ENCODE data around the gene XRN1.

The XRN1 gene

GRCh38 chr3:142447852-142448823, at the start of gene XRN1:
Gene XRN1 (minus strand): TSS chr3:142448037. CDS start chr3:142447944, 93 bp downstream.
- H3K36me3 ChIP-seq (ENCODE audit: control insufficient read depth, insufficient read depth, low read length), result no peaks in the 10 kb centered on the region
- H3K4me1 ChIP-seq (ENCODE audit: control insufficient read depth, insufficient read depth, low read length), result peaks cover 8% of the 10 kb centered on the region
- H3K9ac ChIP-seq (ENCODE audit: low read length), result peak within 1 kb of the TSS; percentile 100
- peak within 1 kb of the TSS; percentile 99 for H3K4me3 ChIP-seq (ENCODE audit: low read length)
- H3K27me3 ChIP-seq (ENCODE audit: control insufficient read depth, insufficient read depth, low read length), result no peaks in the 10 kb centered on the region
- H3K9me3 ChIP-seq (ENCODE audit: control insufficient read depth, low read length), result no peaks in the 10 kb centered on the region

GRCh38 chr3:142495103-142495502, 47.3 kb upstream of the XRN1 start:
- no peaks in the 10 kb centered on the region for H3K9me3 ChIP-seq (ENCODE audit: control insufficient read depth, low read length)
- H3K36me3 ChIP-seq (ENCODE audit: control insufficient read depth, insufficient read depth, low read length), result no peaks in the 10 kb centered on the region
- H3K4me3 ChIP-seq (ENCODE audit: low read length), result no peak overlapping the region
- H3K4me1 ChIP-seq (ENCODE audit: control insufficient read depth, insufficient read depth, low read length), result no peaks in the 10 kb centered on the region
- H3K9ac ChIP-seq (ENCODE audit: low read length), result no peak overlapping the region
- H3K27me3 ChIP-seq (ENCODE audit: control insufficient read depth, insufficient read depth, low read length), result no peaks in the 10 kb centered on the region

- no peaks in the 10 kb centered on the region for H3K27me3 ChIP-seq (ENCODE audit: control insufficient read depth, insufficient read depth, low read length)
- no peaks in the 10 kb centered on the region for H3K36me3 ChIP-seq (ENCODE audit: control insufficient read depth, insufficient read depth, low read length)
- H3K4me3 ChIP-seq (ENCODE audit: low read length), result no peak overlapping the region
- no peak overlapping the region for H3K9ac ChIP-seq (ENCODE audit: low read length)
- H3K9me3 ChIP-seq (ENCODE audit: control insufficient read depth, low read length), result no peaks in the 10 kb centered on the region
- H3K4me1 ChIP-seq (ENCODE audit: control insufficient read depth, insufficient read depth, low read length), result no peaks in the 10 kb centered on the region
Measured at GRCh38 chr3:142492184-142492583, 44.3 kb upstream of the XRN1 start.

GRCh38 chr3:142489572-142490323, 41.9 kb upstream of the XRN1 start:
- H3K9me3 ChIP-seq (ENCODE audit: control insufficient read depth, low read length), result no peaks in the 10 kb centered on the region
- no peak overlapping the region for H3K4me3 ChIP-seq (ENCODE audit: low read length)
- no peaks in the 10 kb centered on the region for H3K27me3 ChIP-seq (ENCODE audit: control insufficient read depth, insufficient read depth, low read length)
- no peaks in the 10 kb centered on the region for H3K36me3 ChIP-seq (ENCODE audit: control insufficient read depth, insufficient read depth, low read length)
- H3K9ac ChIP-seq (ENCODE audit: low read length), result no peak overlapping the region
- no peaks in the 10 kb centered on the region for H3K4me1 ChIP-seq (ENCODE audit: control insufficient read depth, insufficient read depth, low read length)

GRCh38 chr3:142484912-142485435, 37.1 kb upstream of the XRN1 start:
- Histone ChIP-seq H3K9ac (ENCODE audit: low read length) (no peak overlapping the region), H3K4me3 (ENCODE audit: low read length) (no peak overlapping the region), H3K36me3 (ENCODE audit: control insufficient read depth, insufficient read depth, low read length) (no peaks in the 10 kb centered on the region), H3K9me3 (ENCODE audit: control insufficient read depth, low read length) (no peaks in the 10 kb centered on the region), H3K27me3 (ENCODE audit: control insufficient read depth, insufficient read depth, low read length) (no peaks in the 10 kb centered on the region), H3K4me1 (ENCODE audit: control insufficient read depth, insufficient read depth, low read length) (no peaks in the 10 kb centered on the region)

- H3K36me3 ChIP-seq (ENCODE audit: control insufficient read depth, insufficient read depth, low read length), result no peaks in the 10 kb centered on the region
- H3K4me3 ChIP-seq (ENCODE audit: low read length), result no peak overlapping the region
- H3K9ac ChIP-seq (ENCODE audit: low read length), result no peak overlapping the region
- H3K9me3 ChIP-seq (ENCODE audit: control insufficient read depth, low read length), result no peaks in the 10 kb centered on the region
- no peaks in the 10 kb centered on the region for H3K4me1 ChIP-seq (ENCODE audit: control insufficient read depth, insufficient read depth, low read length)
- H3K27me3 ChIP-seq (ENCODE audit: control insufficient read depth, insufficient read depth, low read length), result no peaks in the 10 kb centered on the region
Measured at GRCh38 chr3:142481196-142481595, 33.4 kb upstream of the XRN1 start.

- Histone ChIP-seq H3K27me3 (ENCODE audit: control insufficient read depth, insufficient read depth, low read length) (no peaks in the 10 kb centered on the region), H3K4me1 (ENCODE audit: control insufficient read depth, insufficient read depth, low read length) (no peaks in the 10 kb centered on the region), H3K4me3 (ENCODE audit: low read length) (no peak overlapping the region), H3K36me3 (ENCODE audit: control insufficient read depth, insufficient read depth, low read length) (no peaks in the 10 kb centered on the region), H3K9ac (ENCODE audit: low read length) (no peak overlapping the region), H3K9me3 (ENCODE audit: control insufficient read depth, low read length) (no peaks in the 10 kb centered on the region)
Measured at GRCh38 chr3:142470826-142471225, 23.0 kb upstream of the XRN1 start.

GRCh38 chr3:142468456-142468855, 20.6 kb upstream of the XRN1 start:
- Histone ChIP-seq H3K4me1 (ENCODE audit: control insufficient read depth, insufficient read depth, low read length) (no peaks in the 10 kb centered on the region), H3K27me3 (ENCODE audit: control insufficient read depth, insufficient read depth, low read length) (no peaks in the 10 kb centered on the region), H3K36me3 (ENCODE audit: control insufficient read depth, insufficient read depth, low read length) (no peaks in the 10 kb centered on the region), H3K9me3 (ENCODE audit: control insufficient read depth, low read length) (no peaks in the 10 kb centered on the region), H3K4me3 (ENCODE audit: low read length) (no peak overlapping the region), H3K9ac (ENCODE audit: low read length) (no peak overlapping the region)

GRCh38 chr3:142467768-142468167, 19.9 kb upstream of the XRN1 start:
- H3K9ac ChIP-seq (ENCODE audit: low read length), result no peak overlapping the region
- H3K27me3 ChIP-seq (ENCODE audit: control insufficient read depth, insufficient read depth, low read length), result no peaks in the 10 kb centered on the region
- no peaks in the 10 kb centered on the region for H3K9me3 ChIP-seq (ENCODE audit: control insufficient read depth, low read length)
- H3K4me1 ChIP-seq (ENCODE audit: control insufficient read depth, insufficient read depth, low read length), result no peaks in the 10 kb centered on the region
- no peak overlapping the region for H3K4me3 ChIP-seq (ENCODE audit: low read length)
- H3K36me3 ChIP-seq (ENCODE audit: control insufficient read depth, insufficient read depth, low read length), result no peaks in the 10 kb centered on the region

- Histone ChIP-seq H3K9me3 (ENCODE audit: control insufficient read depth, low read length) (no peaks in the 10 kb centered on the region), H3K4me3 (ENCODE audit: low read length) (no peak overlapping the region), H3K9ac (ENCODE audit: low read length) (no peak overlapping the region), H3K27me3 (ENCODE audit: control insufficient read depth, insufficient read depth, low read length) (no peaks in the 10 kb centered on the region), H3K4me1 (ENCODE audit: control insufficient read depth, insufficient read depth, low read length) (no peaks in the 10 kb centered on the region), H3K36me3 (ENCODE audit: control insufficient read depth, insufficient read depth, low read length) (no peaks in the 10 kb centered on the region)
Measured at GRCh38 chr3:142460689-142461088, 12.9 kb upstream of the XRN1 start.

- Histone ChIP-seq H3K9me3 (ENCODE audit: control insufficient read depth, low read length) (no peaks in the 10 kb centered on the region), H3K27me3 (ENCODE audit: control insufficient read depth, insufficient read depth, low read length) (no peaks in the 10 kb centered on the region), H3K4me1 (ENCODE audit: control insufficient read depth, insufficient read depth, low read length) (no peaks in the 10 kb centered on the region), H3K4me3 (ENCODE audit: low read length) (no peak overlapping the region), H3K9ac (ENCODE audit: low read length) (no peak overlapping the region), H3K36me3 (ENCODE audit: control insufficient read depth, insufficient read depth, low read length) (no peaks in the 10 kb centered on the region)
Measured at GRCh38 chr3:142459929-142460328, 12.1 kb upstream of the XRN1 start.

- Histone ChIP-seq H3K27me3 (ENCODE audit: control insufficient read depth, insufficient read depth, low read length) (no peaks in the 10 kb centered on the region), H3K4me1 (ENCODE audit: control insufficient read depth, insufficient read depth, low read length) (no peaks in the 10 kb centered on the region), H3K9ac (ENCODE audit: low read length) (no peak overlapping the region), H3K4me3 (ENCODE audit: low read length) (no peak overlapping the region), H3K36me3 (ENCODE audit: control insufficient read depth, insufficient read depth, low read length) (no peaks in the 10 kb centered on the region), H3K9me3 (ENCODE audit: control insufficient read depth, low read length) (no peaks in the 10 kb centered on the region)
Measured at GRCh38 chr3:142459096-142459495, 11.3 kb upstream of the XRN1 start.

Measured in mucosa of stomach (tissue), 1 donor.